CD4-positive, alpha-beta T cell (primary cell): ENCODE data around the gene MAN1A1. TPM values are rescaled to one million over a fixed set of nuclear protein-coding genes. Genes with fewer than 3 reads are reported as not detected.
"Not testable (repeated sequence)": the region's sequence is repeated elsewhere in the genome, so short reads cannot be mapped to it uniquely, and the experiment has no call there.

Source experiments
- ATAC-seq: fragments of 200-7000 bp; cut with Tn5 transposase; one replicate; pipeline ENCODE4 v1.10.0; 2022; ENCODE audit warnings: mild to moderate bottlenecking; ENCODE audit not compliant: poor library complexity
- CTCF ChIA-PET: fragments of 350-600 bp; sonication (Branson Sonifier 250); formaldehyde crosslinking; loops from one replicate; lab custom pipeline; 2021; ENCODE audit warnings: antibody characterized with exemption, inconsistent platforms; lab: Charles Lee
- POLR2A ChIA-PET: fragments of 350-600 bp; sonication (Branson Sonifier 250); formaldehyde crosslinking; loops from one replicate; lab custom pipeline; 2021; ENCODE audit warnings: antibody characterized with exemption, inconsistent platforms; lab: Charles Lee
- DNase-seq, 14 experiments: peaks; one replicate each; pipeline ENCODE4 v3.0.0-alpha.2; 2013 to 2020; ENCODE audit warnings: mixed read lengths in 2 of 14
- H3K27ac ChIP-seq, 2 donors: one replicate each; pipeline versions ENCODE4 v1.5.1 to v1.7.0; 2013; ENCODE audit warnings: low read length in 2 of 2, low read depth in 1 of 2, mild to moderate bottlenecking in 1 of 2
- H3K27me3 ChIP-seq, 2 experiments: 1 replicate in 1 of 2; 2 replicates in 1 of 2; pipeline versions ENCODE4 v1.6.1 to v1.7.0; 2013; ENCODE audit warnings: low read length in 2 of 2, control low read depth in 1 of 2, mild to moderate bottlenecking in 1 of 2, moderate library complexity in 1 of 2; ENCODE audit not compliant: insufficient read depth in 2 of 2, control insufficient read depth in 1 of 2
- H3K36me3 ChIP-seq: one replicate; pipeline ENCODE4 v1.6.1; 2013; ENCODE audit warnings: low read length, control low read depth; ENCODE audit not compliant: insufficient read depth
- H3K4me1 ChIP-seq: one replicate; pipeline ENCODE4 v1.6.1; 2013; ENCODE audit warnings: low read length, control low read depth; ENCODE audit not compliant: insufficient read depth
- H3K4me3 ChIP-seq: one replicate; pipeline ENCODE4 v1.5.1; 2013; ENCODE audit warnings: mild to moderate bottlenecking, low read length, moderate library complexity
- H3K9me3 ChIP-seq, 2 experiments: 1 replicate in 1 of 2; 2 replicates in 1 of 2; pipeline versions ENCODE4 v1.6.1 to v1.7.0; 2013; ENCODE audit warnings: low read length in 2 of 2, mild to moderate bottlenecking in 2 of 2, control low read depth in 1 of 2, moderate library complexity in 1 of 2; ENCODE audit not compliant: control insufficient read depth in 1 of 2, insufficient read depth in 1 of 2
- H3K27ac Mint-ChIP-seq: one replicate; pipeline ENCODE4 v1.8.0; 2020; ENCODE audit warnings: mixed read lengths
- H3K27me3 Mint-ChIP-seq: one replicate; pipeline ENCODE4 v1.8.0; 2021; ENCODE audit warnings: mixed read lengths
- H3K36me3 Mint-ChIP-seq: one replicate; pipeline ENCODE4 v1.8.0; 2021; ENCODE audit warnings: low read depth, mixed read lengths
- H3K4me1 Mint-ChIP-seq: one replicate; pipeline ENCODE4 v1.8.0; 2021; ENCODE audit warnings: low read depth, mixed read lengths
- H3K4me3 Mint-ChIP-seq: one replicate; pipeline ENCODE4 v1.8.0; 2020; ENCODE audit warnings: mild to moderate bottlenecking, mixed read lengths
- H3K9me3 Mint-ChIP-seq: one replicate; pipeline ENCODE4 v1.8.0; 2020; ENCODE audit warnings: mixed read lengths
- CTCF ChIP-seq: fragments of 200-600 bp; IDR thresholded peaks from one replicate; pipeline ENCODE4 v1.8.0; 2022; ENCODE audit warnings: antibody characterized with exemption, mild to moderate bottlenecking
- intact Hi-C, 2 experiments: fragments of 100-400 bp; cut with DNase I in 1 of 2; cut with micrococcal nuclease in 1 of 2; formaldehyde crosslinking; loops; one replicate each; pipeline versions ENCODE4 v1.15.1 to v1.9.0; 2023 to 2025; cut with DNase I, micrococcal nuclease
- total RNA-seq, 174 experiments: library from RNA in 2 of 174; stranded (reverse) in 2 of 174; gene quantifications; one replicate each; pipeline ENCODE4 v1.2.3 and lab custom pipeline; 2021 to 2026

The MAN1A1 gene
- total RNA-seq, 2 experiments from 2014 or later = 4.5 to 4.9 TPM

DNA sequence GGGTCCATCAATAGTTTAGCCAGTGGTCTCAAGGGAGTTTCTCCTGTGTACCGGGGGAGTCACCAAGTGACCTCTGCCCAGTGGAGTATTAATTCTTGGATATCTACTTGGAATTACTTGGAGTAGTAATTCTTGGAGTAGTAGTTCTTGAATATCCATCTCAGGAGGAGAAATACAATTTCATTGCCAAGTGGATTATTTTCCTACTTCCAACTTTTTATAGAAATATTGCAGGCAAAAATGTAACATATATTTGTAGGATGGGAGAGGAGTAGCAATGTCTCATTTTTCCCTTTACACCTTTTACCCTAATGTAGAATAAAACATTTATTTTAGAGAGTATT, 179.5 kb downstream of the MAN1A1 start:
- Mint-ChIP-seq H3K4me3 (no peak overlapping the region), H3K27me3 (peaks cover 11% of the 10 kb centered on the region), H3K27ac (no peak overlapping the region), H3K36me3 (no peaks in the 10 kb centered on the region), H3K9me3 (no peaks in the 10 kb centered on the region), H3K4me1 (no peaks in the 10 kb centered on the region)
- H3K36me3 ChIP-seq = no peaks in the 10 kb centered on the region
- H3K4me1 ChIP-seq = no peaks in the 10 kb centered on the region
- intact Hi-C loops = no loop called here
- H3K27me3 ChIP-seq = no peaks in the 10 kb centered on the region
- no peak overlapping the region for H3K4me3 ChIP-seq
- ATAC-seq (no peak), DNase-seq (no peak)
- H3K9me3 ChIP-seq = no peaks in the 10 kb centered on the region
- ChIA-PET CTCF (no interaction called here), POLR2A (no interaction called here)
- H3K27ac ChIP-seq = no peak overlapping the region
- TF ChIP-seq CTCF = no peak

DNA sequence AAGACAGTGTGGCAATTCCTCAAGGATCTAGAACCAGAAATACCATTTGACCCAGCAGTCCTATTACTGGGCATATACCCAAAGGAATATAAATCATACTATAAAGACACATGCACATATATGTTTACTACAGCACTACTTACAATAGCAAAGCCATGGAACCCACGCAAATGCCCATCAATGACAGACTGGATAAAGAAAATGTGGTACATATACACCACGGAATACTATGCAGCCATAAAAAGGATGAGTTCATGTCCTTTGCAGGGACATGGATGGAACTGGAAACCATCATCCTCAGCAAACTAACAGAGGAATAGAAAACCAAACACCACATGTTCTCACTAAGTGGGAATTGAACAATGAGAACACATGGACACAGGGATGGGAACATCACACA, 180.2 kb downstream of the MAN1A1 start:
- intact Hi-C loops, H3K27ac ChIP-seq, H3K9me3 ChIP-seq, CTCF ChIA-PET, H3K27me3 ChIP-seq, H3K36me3 ChIP-seq, ATAC-seq, DNase-seq, H3K9me3 Mint-ChIP-seq, H3K36me3 Mint-ChIP-seq, H3K4me3 Mint-ChIP-seq, H3K27ac Mint-ChIP-seq, POLR2A ChIA-PET, H3K4me1 ChIP-seq, H3K4me3 ChIP-seq, H3K4me1 Mint-ChIP-seq: not testable (repeated sequence)
- peaks cover 11% of the 10 kb centered on the region for H3K27me3 Mint-ChIP-seq

- H3K4me3 ChIP-seq = no peak overlapping the region
- H3K27me3 ChIP-seq = no peaks in the 10 kb centered on the region
- no peak for ATAC-seq
- no peak overlapping the region for H3K27ac ChIP-seq
- TF ChIP-seq CTCF = no peak
- H3K4me3 Mint-ChIP-seq = no peak overlapping the region
- H3K9me3 Mint-ChIP-seq = no peaks in the 10 kb centered on the region
- no peaks in the 10 kb centered on the region for H3K4me1 Mint-ChIP-seq
- H3K27ac Mint-ChIP-seq = no peak overlapping the region
- no peaks in the 10 kb centered on the region for H3K9me3 ChIP-seq
- no peaks in the 10 kb centered on the region for H3K36me3 ChIP-seq
- CTCF ChIA-PET = no interaction called here
- no peak for DNase-seq
- no peaks in the 10 kb centered on the region for H3K4me1 ChIP-seq
- H3K27me3 Mint-ChIP-seq = peaks cover 11% of the 10 kb centered on the region
- intact Hi-C loops = no loop called here
- POLR2A ChIA-PET = no interaction called here
- no peaks in the 10 kb centered on the region for H3K36me3 Mint-ChIP-seq
These were observed 183.4 kb downstream of the MAN1A1 start for GRCh38 chr6:119166024-119166784.

DNA sequence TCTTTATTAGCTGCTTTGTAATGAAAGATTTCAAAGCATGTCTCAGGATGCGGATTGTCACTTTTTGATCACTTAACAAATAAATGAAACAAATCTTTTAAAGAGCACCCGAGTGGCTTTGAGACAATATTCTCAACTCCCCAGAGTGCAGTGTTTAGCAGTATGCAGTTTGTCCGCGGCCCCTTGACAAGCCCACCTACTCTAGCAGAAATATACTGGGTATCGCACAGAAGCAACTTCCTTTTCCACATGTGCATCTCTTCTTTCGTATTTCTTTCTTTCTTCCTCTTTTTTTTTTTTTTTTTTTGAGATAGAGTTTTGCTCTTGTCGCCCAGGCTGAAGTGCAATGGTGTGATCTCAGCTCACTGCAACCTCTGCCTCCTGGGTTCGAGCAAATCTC, 186.6 kb downstream of the MAN1A1 start:
- Mint-ChIP-seq H3K4me1 (no peaks in the 10 kb centered on the region), H3K36me3 (no peaks in the 10 kb centered on the region), H3K9me3 (no peaks in the 10 kb centered on the region), H3K4me3 (no peak overlapping the region), H3K27ac (no peak overlapping the region), H3K27me3 (peaks cover 22% of the 10 kb centered on the region)
- Histone ChIP-seq H3K9me3 (no peaks in the 10 kb centered on the region), H3K4me1 (no peaks in the 10 kb centered on the region), H3K27ac (no peak overlapping the region), H3K36me3 (no peaks in the 10 kb centered on the region), H3K4me3 (no peak overlapping the region), H3K27me3 (no peaks in the 10 kb centered on the region)
- no peak for TF ChIP-seq CTCF
- DNase-seq (no peak), ATAC-seq (no peak)
- ChIA-PET POLR2A (no interaction called here), CTCF (no interaction called here)
- intact Hi-C loops = no loop called here
